GF-D8 (cell line): ENCODE results near the gene MAGI2.

Source experiments
- DNase-seq: peaks from one replicate; lab custom pipeline; 2025; lab: John Stamatoyannopoulos, UW

The MAGI2 gene

GRCh38 chr7:78081344-78081743, 1372.1 kb downstream of the MAGI2 start:
- DNase-seq: no peak

- no peak for DNase-seq
These were observed 1372.7 kb downstream of the MAGI2 start for GRCh38 chr7:78080811-78081210.

- DNase-seq: no peak
These were observed 1373.2 kb downstream of the MAGI2 start for GRCh38 chr7:78080241-78080640.

GRCh38 chr7:78074713-78075112, 1378.8 kb downstream of the MAGI2 start:
- DNase-seq: no peak

- DNase-seq: no peak
These were observed 1379.7 kb downstream of the MAGI2 start for GRCh38 chr7:78073609-78074382.

- DNase-seq: no peak
These were observed 1381.3 kb downstream of the MAGI2 start for GRCh38 chr7:78072201-78072590.

GRCh38 chr7:78071491-78072200, 1381.8 kb downstream of the MAGI2 start:
- no peak for DNase-seq

GRCh38 chr7:78066599-78066998, 1386.9 kb downstream of the MAGI2 start:
- DNase-seq: no peak

- no peak for DNase-seq
These were observed 1389.7 kb downstream of the MAGI2 start for GRCh38 chr7:78063758-78064157.

GRCh38 chr7:78062214-78062613, 1391.3 kb downstream of the MAGI2 start:
- DNase-seq: no peak

- DNase-seq: no peak
These were observed 1395.9 kb downstream of the MAGI2 start for GRCh38 chr7:78057571-78057970.

GRCh38 chr7:78055599-78055998, 1397.9 kb downstream of the MAGI2 start:
- no peak for DNase-seq

GRCh38 chr7:78055001-78055573, 1398.4 kb downstream of the MAGI2 start:
- DNase-seq: no peak

- no peak for DNase-seq
These were observed 1401.4 kb downstream of the MAGI2 start for GRCh38 chr7:78052112-78052511.

- DNase-seq: no peak
These were observed 1405.7 kb downstream of the MAGI2 start for GRCh38 chr7:78047800-78048199.

- no peak for DNase-seq
These were observed 1410.3 kb downstream of the MAGI2 start for GRCh38 chr7:78043159-78043558.

- no peak for DNase-seq
These were observed 1412.0 kb downstream of the MAGI2 start for GRCh38 chr7:78041423-78041822.

GRCh38 chr7:78039790-78040776, 1413.4 kb downstream of the MAGI2 start:
- peak; percentile 15 for DNase-seq

- DNase-seq: no peak
These were observed 1414.9 kb downstream of the MAGI2 start for GRCh38 chr7:78038465-78039080.

- DNase-seq: no peak
These were observed 1415.9 kb downstream of the MAGI2 start for GRCh38 chr7:78037603-78038002.

GRCh38 chr7:78033410-78033809, 1420.1 kb downstream of the MAGI2 start:
- DNase-seq: no peak

- no peak for DNase-seq
These were observed 1427.0 kb downstream of the MAGI2 start for GRCh38 chr7:78026492-78026891.
